Transverse colon (tissue), 4 donors: ENCODE results near the gene CCDC33. TPM values are rescaled to one million over a fixed set of nuclear protein-coding genes. Genes with fewer than 3 reads are reported as not detected.

ENCODE experiments used
- DNase-seq: peaks from one replicate; pipeline ENCODE4 v3.0.0-alpha.2; 2019
- H3K27ac ChIP-seq, 4 donors: fragments of 200-600 bp; sonication (generic); 2 replicates each; pipeline ENCODE4 v1.5.1; 2016 to 2018; ENCODE audit warnings: inconsistent platforms in 4 of 4
- H3K27me3 ChIP-seq: fragments of 200-600 bp; sonication (generic); 2 replicates; pipeline ENCODE4 v1.5.1; 2017; ENCODE audit warnings: inconsistent platforms
- H3K36me3 ChIP-seq, 4 donors: fragments of 200-600 bp; sonication (generic); 2 replicates each; pipeline ENCODE4 v1.5.1; 2017 to 2019; ENCODE audit warnings: inconsistent platforms in 4 of 4
- H3K4me1 ChIP-seq, 4 donors: fragments of 200-600 bp; sonication (generic); 2 replicates each; pipeline ENCODE4 v1.5.1; 2017 to 2020; ENCODE audit warnings: inconsistent platforms in 4 of 4
- H3K4me3 ChIP-seq, 4 donors: fragments of 200-600 bp; sonication (generic); 1 replicate in 1 of 4; 2 replicates in 3 of 4; pipeline versions ENCODE4 v1.5.1 to v1.6.1; 2017 to 2019; ENCODE audit warnings: inconsistent platforms in 4 of 4
- H3K9me3 ChIP-seq, 2 donors: fragments of 200-600 bp; sonication (generic); 2 replicates each; pipeline ENCODE4 v1.5.1; 2017 to 2019; ENCODE audit warnings: inconsistent platforms in 2 of 2
- EP300 ChIP-seq: sonication (generic); formaldehyde crosslinking; IDR thresholded peaks from one replicate; pipeline ENCODE4 v1.6.1; 2017; ENCODE audit warnings: antibody characterized with exemption, low read depth
- POLR2A ChIP-seq: fragments of 450-650 bp; IDR thresholded peaks from one replicate; pipeline ENCODE4 v1.6.1; 2016; ENCODE audit warnings: antibody characterized with exemption, mild to moderate bottlenecking, moderate library complexity
- POLR2AphosphoS5 ChIP-seq, 3 donors: sonication (generic); formaldehyde crosslinking; IDR thresholded peaks; one replicate each; pipeline ENCODE4 v1.6.1; 2016; ENCODE audit warnings: antibody characterized with exemption in 3 of 3
- WGBS, 2 donors: methylation state at CpG; one replicate each; pipeline ENCODE4 v1.1.5; 2018; ENCODE audit warnings: low coverage in 1 of 2; 5-methylcytosine and 5-hydroxymethylcytosine counted together
- in situ Hi-C, 4 donors: fragments of 200-750 bp; cut with MboI; loops; one replicate each; pipeline versions ENCODE4 v1.15.0 to v1.15.1; 2017; ENCODE audit warnings: low sequenced_read_pairs in 3 of 4, low pct_ligation_motif_present in 1 of 4, low pct_unique_long_range_greater_than_20kb in 1 of 4
- intact Hi-C: fragments of 100-400 bp; cut with DNase I; formaldehyde crosslinking; loops from one replicate; pipeline ENCODE4 v1.15.1; 2023; ENCODE audit warnings: low total_unique reads
- total RNA-seq, 4 donors: library from RNA; depleted of rRNA; stranded (reverse); fragments of >200 nt; gene quantifications; one replicate each; pipeline ENCODE4 v1.1.0, GENCODE V29; 2016
- TF ChIP-seq, protein P1 (sequence below), 5 experiments: fragments of 200-600 bp in 3 of 5; fragments of 450-650 bp in 2 of 5; sonication (generic) in 3 of 5; IDR thresholded peaks; 1 replicate in 2 of 5; 2 replicates in 3 of 5; pipeline ENCODE4 v1.5.1; 2016 to 2017; ENCODE audit warnings: antibody characterized with exemption in 5 of 5, inconsistent platforms in 3 of 5, mild to moderate bottlenecking in 2 of 5, moderate library complexity in 1 of 5

Gene CCDC33
- total RNA-seq, 4 donors from 2014 or later = 0.16 TPM; not detected in 3

DNA sequence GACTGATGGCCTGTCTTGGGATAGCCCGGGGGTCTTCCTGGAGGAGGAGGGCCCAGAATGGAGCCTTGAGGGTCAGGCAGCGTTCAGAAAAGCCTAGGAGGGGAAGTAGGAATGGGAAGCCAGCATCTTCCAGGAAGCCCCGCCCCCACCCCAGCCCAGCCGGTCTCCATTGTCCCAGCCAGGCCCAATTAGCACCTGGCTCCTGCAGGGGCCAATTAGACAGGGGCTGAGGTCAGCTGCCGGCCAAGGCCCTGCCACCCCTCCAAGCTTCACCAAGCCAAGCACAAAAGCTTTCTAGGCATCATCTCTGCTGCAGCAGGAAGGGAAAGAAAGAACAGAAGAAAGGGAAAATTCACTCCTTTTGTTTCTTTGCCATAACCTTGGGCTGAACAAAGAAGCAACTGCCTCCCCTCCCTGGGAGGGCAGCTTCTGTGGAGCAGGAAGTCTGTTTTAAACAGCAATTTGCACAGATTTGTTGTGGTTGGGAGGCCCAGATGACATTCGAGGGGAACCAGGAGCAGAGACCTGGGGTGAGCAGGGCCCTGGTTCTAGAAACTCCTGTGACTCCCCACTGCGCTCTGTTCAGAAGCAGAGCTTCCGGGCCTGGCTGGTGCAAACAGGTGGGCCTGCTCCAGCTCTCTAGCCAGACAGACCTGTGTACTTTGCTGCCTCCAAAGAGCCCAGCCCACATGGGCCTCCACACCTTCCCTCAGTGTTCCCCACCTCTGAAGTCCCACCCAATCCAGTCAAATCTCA, 83.6 kb downstream of the CCDC33 start:
- DNase-seq = no peak
- no peaks in the 10 kb centered on the region for H3K9me3 ChIP-seq
- peaks cover 0 to 23% (median 3%) of the 10 kb centered on the region in 4 donors for H3K4me1 ChIP-seq
- no peak overlapping the region for H3K4me3 ChIP-seq
- H3K27me3 ChIP-seq = no peaks in the 10 kb centered on the region
- WGBS, 2 donors = 49% methylated on average over 8 of the region's 8 CpGs; no CpG with 5 or more reads in 1 of the 2 donors
- in situ Hi-C loops (loop anchor here in 2 of 4 donors (25.0 kb wide), 3 partner anchors 182 to 382 kb away; partner anchors contain the start of genes ISLR2 (in 1 of the 2) and LOXL1 (in 1 of the 2)), intact Hi-C loops (loop anchor here (10.0 kb wide), 1 partner anchor 345 kb away; no protein-coding TSS in a partner anchor)
- H3K36me3 ChIP-seq = no peaks in the 10 kb centered on the region
- no peak overlapping the region for H3K27ac ChIP-seq
- TF ChIP-seq, protein P1, sequence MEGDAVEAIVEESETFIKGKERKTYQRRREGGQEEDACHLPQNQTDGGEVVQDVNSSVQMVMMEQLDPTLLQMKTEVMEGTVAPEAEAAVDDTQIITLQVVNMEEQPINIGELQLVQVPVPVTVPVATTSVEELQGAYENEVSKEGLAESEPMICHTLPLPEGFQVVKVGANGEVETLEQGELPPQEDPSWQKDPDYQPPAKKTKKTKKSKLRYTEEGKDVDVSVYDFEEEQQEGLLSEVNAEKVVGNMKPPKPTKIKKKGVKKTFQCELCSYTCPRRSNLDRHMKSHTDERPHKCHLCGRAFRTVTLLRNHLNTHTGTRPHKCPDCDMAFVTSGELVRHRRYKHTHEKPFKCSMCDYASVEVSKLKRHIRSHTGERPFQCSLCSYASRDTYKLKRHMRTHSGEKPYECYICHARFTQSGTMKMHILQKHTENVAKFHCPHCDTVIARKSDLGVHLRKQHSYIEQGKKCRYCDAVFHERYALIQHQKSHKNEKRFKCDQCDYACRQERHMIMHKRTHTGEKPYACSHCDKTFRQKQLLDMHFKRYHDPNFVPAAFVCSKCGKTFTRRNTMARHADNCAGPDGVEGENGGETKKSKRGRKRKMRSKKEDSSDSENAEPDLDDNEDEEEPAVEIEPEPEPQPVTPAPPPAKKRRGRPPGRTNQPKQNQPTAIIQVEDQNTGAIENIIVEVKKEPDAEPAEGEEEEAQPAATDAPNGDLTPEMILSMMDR (IDR thresholded peaks at IDR 0.05) = no peak
- TF ChIP-seq POLR2AphosphoS5 (IDR thresholded peaks at IDR 0.05) (no peak), EP300 (no peak), POLR2A (no peak)

DNA sequence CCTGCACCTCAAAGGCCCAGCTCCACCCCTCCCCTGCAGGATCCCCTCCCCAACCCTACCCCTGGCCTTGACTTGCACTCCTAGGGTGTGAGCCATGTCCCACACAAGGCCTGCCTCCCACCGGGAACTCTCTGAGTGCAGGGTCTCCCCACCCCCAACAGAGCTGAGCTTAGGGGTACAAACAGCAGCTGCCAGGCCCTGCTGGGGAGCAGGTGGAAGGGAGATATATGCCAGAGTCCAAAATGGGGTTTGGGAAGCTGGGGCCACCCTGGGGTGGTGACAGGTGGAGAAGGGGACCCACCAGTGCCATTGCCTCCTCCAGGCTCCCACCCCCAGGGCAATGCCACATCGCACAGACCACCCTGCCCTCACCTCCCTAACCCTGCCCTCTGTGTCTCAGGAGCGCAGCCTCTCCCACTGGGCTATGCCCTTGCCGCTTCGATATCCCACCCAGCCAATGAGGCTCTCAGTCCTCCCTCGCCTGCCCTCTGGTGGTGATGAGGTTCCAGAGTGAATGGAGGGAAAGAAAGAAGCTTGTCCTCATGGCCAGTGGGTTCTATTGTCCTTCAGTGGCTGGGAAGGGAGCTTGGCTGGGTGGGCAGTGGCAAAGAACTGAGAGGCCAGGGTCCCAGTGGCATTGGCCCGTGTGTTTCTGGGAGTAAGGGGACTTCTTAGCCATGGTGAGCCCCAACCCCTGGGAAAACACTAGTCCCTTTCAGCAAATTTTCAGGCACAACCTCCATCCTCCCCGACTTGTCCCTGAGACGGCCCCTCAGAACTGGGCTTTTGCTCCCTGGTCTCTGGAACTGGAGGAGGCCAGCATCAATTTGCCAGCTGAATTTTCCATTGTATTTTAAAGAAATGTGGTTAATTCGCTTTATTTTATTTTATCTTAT, 84.5 kb downstream of the CCDC33 start:
- in situ Hi-C loops = loop anchor here in 2 of 4 donors (25.0 kb wide), 3 partner anchors 183 to 383 kb away; partner anchors contain the start of genes ISLR2 (in 1 of the 2) and LOXL1 (in 1 of the 2)
- Histone ChIP-seq H3K9me3 (no peaks in the 10 kb centered on the region), H3K36me3 (no peaks in the 10 kb centered on the region), H3K4me1 (peaks cover 0 to 23% (median 3%) of the 10 kb centered on the region in 4 donors), H3K4me3 (no peak overlapping the region), H3K27me3 (no peaks in the 10 kb centered on the region), H3K27ac (no peak overlapping the region)
- TF ChIP-seq POLR2AphosphoS5 (IDR thresholded peaks at IDR 0.05) = no peak
- TF ChIP-seq, protein P1 (IDR thresholded peaks at IDR 0.05) = peak; percentile 32 to 51 (median 44)
- WGBS, 2 donors = 76 to 94% methylated on average over 2 to 10 of the region's 10 CpGs
- intact Hi-C loops = loop anchor here (10.0 kb wide), 1 partner anchor 346 kb away; no protein-coding TSS in a partner anchor
- peak; percentile 37 for DNase-seq

DNA sequence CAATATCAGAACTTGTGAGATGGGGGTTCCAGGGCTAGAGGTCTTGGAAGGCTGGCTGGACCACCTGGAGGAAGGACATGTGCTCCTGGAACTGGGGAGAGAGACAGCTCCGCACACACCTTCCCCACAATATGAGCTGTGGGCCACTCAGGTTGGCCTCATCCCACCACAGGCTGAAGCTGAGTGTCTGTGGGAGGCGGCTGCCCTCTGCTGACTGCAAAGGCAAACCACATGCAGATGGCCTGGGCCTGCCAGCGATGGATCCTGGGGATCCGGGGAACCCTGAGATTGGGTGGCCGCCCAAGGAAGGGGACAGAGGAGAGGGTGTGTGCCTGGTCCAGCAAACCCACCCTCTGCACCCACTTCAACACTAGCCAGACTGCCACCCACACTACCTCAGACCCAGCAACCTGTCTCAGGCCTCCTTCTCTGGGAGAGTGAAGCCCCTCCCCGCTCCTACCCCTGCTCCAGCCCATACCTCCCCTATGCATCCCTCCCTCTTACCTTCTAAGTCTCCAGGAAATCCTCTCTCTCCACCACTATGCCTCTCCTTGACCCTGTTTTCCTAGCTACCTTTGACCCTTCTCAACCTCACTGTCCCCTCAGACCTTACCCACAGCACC, 86.5 kb downstream of the CCDC33 start:
- TF ChIP-seq EP300 (no peak), POLR2AphosphoS5 (IDR thresholded peaks at IDR 0.05) (no peak)
- TF ChIP-seq, protein P1 (IDR thresholded peaks at IDR 0.05) = peak; percentile 68 to 79 (median 76)
- Histone ChIP-seq H3K36me3 (no peaks in the 10 kb centered on the region), H3K27ac (no peak overlapping the region), H3K4me1 (peaks cover 0 to 18% (median 3%) of the 10 kb centered on the region in 4 donors), H3K4me3 (no peak overlapping the region), H3K27me3 (no peaks in the 10 kb centered on the region), H3K9me3 (no peaks in the 10 kb centered on the region)
- in situ Hi-C loops = loop anchor here in 2 of 4 donors (25.0 kb wide), 3 partner anchors 185 to 385 kb away; partner anchors contain the start of genes ISLR2 (in 1 of the 2) and LOXL1 (in 1 of the 2)
- 30 to 83% methylated on average over 1 to 6 of the region's 6 CpGs for WGBS, 2 donors
- peak; percentile 52 for DNase-seq
- intact Hi-C loops = loop anchor here (10.0 kb wide), 1 partner anchor 348 kb away; no protein-coding TSS in a partner anchor
